NOMO-1 treated with DMSO at 0.1 percent for 48 hours (cell line): ENCODE measurements around the gene CIT.
"Not testable (repeated sequence)": the region's sequence is repeated elsewhere in the genome, so short reads cannot be mapped to it uniquely, and the experiment has no call there.

Experiments
- DNase-seq: peaks from one replicate; lab custom pipeline; 2025; ENCODE audit not compliant: unreplicated experiment; lab: John Stamatoyannopoulos, UW

Gene CIT

DNA sequence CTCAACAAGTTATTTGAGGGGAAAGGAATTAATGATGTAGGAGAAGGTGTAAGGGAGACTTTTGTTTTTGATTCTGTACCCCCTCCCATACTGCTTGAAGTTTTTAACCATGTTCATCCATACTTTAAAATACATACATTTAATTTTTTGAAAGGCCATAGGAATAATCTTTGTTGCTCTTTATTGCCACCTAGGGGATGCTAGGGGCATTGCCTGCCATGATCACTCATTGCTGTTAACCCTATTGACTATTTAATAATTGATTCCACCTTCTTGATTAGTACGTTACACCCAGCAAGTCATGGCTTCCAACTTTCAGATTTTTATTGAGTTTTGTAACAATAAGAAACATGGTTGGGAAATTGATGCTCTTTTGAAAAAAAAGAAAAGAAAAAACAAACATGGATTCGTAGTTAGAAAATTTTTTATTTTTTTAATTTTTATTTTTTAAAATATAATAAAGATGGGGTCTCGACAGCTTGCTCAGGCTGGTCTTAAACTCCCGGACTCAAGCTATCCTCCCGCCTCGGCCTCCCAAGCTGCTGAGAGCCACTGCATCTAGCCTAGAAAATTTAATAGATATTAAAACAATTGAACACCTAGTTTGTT, 217.7 kb downstream of the CIT start:
- peak; percentile 39 for DNase-seq

GRCh38 chr12:119658166-119658565, 219.0 kb downstream of the CIT start:
- not testable (repeated sequence) for DNase-seq

DNA sequence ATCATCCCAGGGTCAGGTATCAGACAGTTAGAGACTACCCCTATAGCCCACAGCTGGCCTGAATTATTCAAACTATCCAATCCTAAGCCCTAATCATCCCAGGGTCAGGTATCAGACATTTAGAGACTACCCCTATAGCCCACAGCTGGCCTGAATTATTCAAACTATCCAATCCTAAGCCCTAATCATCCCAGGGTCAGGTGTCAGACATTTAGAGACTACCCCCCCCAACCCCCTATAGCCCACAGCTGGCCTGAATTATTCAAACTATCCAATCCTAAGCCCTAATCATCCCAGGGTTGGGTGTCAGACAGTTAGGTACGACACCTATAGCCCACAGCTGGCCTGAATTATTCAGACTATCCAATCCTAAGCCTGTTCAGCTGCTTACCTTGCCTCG, 220.1 kb downstream of the CIT start:
- DNase-seq, result not testable (repeated sequence)

DNA sequence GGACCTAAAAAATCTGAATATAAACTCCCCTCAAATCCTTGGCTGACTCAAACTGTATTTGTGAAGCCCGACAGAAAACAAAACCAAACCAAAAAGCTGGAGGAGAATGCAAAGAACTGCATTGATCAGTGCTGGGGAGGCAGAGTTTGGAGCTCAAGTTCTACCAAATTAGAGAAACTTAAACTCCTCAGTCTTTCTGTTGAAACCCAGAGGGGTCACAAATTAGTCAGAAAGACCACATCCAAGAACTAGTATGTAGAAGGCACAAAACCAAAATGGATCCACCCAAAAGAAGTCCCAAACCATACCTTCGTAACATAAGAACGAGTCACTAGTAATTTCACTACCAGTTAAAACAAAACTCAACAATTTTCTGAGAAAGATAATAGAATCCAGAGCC, 224.5 kb downstream of the CIT start:
- DNase-seq, result no peak

DNA sequence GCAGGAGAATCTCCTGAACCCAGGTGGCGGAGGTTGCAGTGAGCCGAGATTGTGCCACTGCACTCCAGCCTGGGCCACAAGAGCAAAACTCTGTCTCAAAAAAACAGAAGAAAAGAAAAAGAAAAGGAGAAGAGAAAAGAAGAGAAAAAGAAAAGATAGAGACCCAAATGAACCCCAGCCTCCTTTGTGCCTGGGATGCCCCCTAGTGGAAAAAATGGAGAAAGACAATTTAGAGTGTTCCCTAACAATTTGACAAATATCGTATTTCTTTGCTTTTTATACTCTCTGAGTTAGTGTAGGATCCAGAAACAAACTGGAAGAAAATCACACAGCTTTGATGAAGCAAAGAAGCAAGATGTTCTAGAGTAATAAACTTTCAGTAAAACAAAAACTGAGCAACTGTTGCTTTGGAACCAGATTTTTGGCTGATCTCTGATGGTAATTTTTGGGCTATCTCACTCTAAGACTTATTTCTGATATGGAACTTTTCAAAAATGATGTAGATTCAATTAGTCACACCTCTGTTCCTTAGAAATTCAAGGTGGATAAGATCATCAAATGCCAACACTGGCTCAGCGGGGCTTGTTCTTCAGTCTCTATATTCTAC, 227.8 kb downstream of the CIT start:
- DNase-seq, result peak; percentile 11

GRCh38 chr12:119645535-119646059, 231.5 kb downstream of the CIT start:
- DNase-seq, result no peak

DNA sequence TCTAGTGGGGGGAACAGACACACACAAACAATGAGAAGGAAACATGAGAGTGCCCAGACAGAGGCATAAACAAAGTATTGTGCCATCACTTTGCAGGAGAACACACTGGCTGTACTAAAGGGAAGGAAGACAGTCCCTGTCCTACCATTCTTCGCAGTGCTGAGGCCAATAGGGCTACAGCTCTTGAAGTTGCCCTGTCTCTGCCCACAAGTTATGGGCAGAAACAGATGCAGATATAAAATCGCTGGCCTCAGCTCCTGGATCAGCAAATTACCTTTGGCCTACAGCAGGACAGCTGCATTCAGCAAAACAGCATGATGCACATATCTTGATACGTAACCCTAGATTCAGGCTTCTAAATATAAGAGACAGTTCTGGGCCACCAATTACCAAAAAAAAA, 232.2 kb downstream of the CIT start:
- no peak for DNase-seq

- DNase-seq, result no peak
Observed at GRCh38 chr12:119642986-119643385, 234.1 kb downstream of the CIT start.
